ENCODE data around the gene PHC3.

DNA sequence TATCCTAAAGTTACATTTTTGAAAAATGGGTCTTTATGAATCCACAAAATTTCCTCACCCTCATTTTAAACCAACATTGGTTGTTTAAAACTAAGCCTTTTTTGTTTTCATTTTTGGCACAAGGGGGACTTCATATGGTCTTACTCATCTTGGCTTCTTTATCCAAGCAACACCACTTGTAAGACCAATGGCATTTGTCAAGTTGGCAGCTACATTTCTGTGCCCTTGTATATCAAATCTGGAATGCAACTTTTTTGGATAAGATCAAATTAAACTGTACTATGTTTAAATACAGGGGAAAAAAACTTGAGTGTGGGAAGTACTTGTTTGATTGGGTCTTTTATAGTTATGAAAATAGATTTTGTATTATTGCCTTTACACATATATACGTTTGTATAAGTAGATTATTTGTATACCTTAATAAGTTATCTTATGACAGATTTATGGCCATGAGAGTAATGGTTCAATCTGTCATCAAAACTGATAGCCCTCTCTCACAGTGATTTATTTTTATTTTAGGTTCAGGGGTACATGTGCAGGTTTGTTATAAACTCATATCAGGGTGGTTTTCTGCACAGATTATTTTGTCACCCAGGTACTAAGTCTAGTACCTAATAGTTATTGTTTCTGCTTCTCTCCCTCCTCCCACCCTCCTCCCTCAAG, 100.3 kb downstream of the PHC3 start:
- TF ChIP-seq EZH2 (IDR thresholded peaks at IDR 0.05; ENCODE audit: borderline replicate concordance, low read depth, low read length, poor library complexity, severe bottlenecking) = no peak
- no peak for TF ChIP-seq CTCF (conservative IDR thresholded peaks at IDR 0.05; ENCODE audit: low read depth, low read length)
